ENCODE data around the gene FLT3LG.
A peak's percentile ranks its signal among the peaks of the same experiment; 100 is the strongest.

The FLT3LG gene

GRCh38 chr19:49430172-49430677 is 43.8 kb upstream of the FLT3LG start:
- no peak for TF ChIP-seq CTCF (conservative IDR thresholded peaks at IDR 0.05; ENCODE audit: low read depth, low read length)
- H3K4me3 ChIP-seq (ENCODE audit: low read length), result no peak overlapping the region
- no peak for DNase-seq (ENCODE audit: low read depth)

- no peak for DNase-seq (ENCODE audit: low read depth)
Observed at GRCh38 chr19:49430678-49431329, 43.2 kb upstream of the FLT3LG start.

GRCh38 chr19:49431330-49431749 is 42.7 kb upstream of the FLT3LG start:
- no peak for DNase-seq (ENCODE audit: low read depth)
- TF ChIP-seq CTCF (conservative IDR thresholded peaks at IDR 0.05; ENCODE audit: low read depth, low read length), result no peak

More at GRCh38 chr19:49430678-49431329, 43.2 kb upstream of the FLT3LG start:
- peak; percentile 27 for TF ChIP-seq CTCF (conservative IDR thresholded peaks at IDR 0.05; ENCODE audit: low read depth, low read length)
- H3K4me3 ChIP-seq (ENCODE audit: low read length), result no peak overlapping the region

GRCh38 chr19:49432141-49433073 is 41.6 kb upstream of the FLT3LG start:
- H3K4me3 ChIP-seq (ENCODE audit: low read length), result no peak overlapping the region
- DNase-seq (ENCODE audit: low read depth), result no peak
- TF ChIP-seq CTCF (conservative IDR thresholded peaks at IDR 0.05; ENCODE audit: low read depth, low read length), result no peak

More at GRCh38 chr19:49431330-49431749, 42.7 kb upstream of the FLT3LG start:
- H3K4me3 ChIP-seq (ENCODE audit: low read length), result no peak overlapping the region

GRCh38 chr19:49433240-49433901 is 40.6 kb upstream of the FLT3LG start:
- no peak for TF ChIP-seq CTCF (conservative IDR thresholded peaks at IDR 0.05; ENCODE audit: low read depth, low read length)

GRCh38 chr19:49434907-49435583 is 39.0 kb upstream of the FLT3LG start:
- no peak overlapping the region for H3K4me3 ChIP-seq (ENCODE audit: low read length)
- TF ChIP-seq CTCF (conservative IDR thresholded peaks at IDR 0.05; ENCODE audit: low read depth, low read length), result no peak
- no peak for DNase-seq (ENCODE audit: low read depth)

More at GRCh38 chr19:49433240-49433901, 40.6 kb upstream of the FLT3LG start:
- no peak for DNase-seq (ENCODE audit: low read depth)
- no peak overlapping the region for H3K4me3 ChIP-seq (ENCODE audit: low read length)

All from retinal pigment epithelial cell (primary cell).